GM19438 (cell line): ENCODE data around the gene THRAP3.

Experiments
- ATAC-seq: cut with Tn5 transposase; IDR thresholded peaks from one replicate; pipeline ENCODE4 v1.9.1; 2021; ENCODE audit warnings: low read depth; ENCODE audit not compliant: unreplicated experiment

THRAP3 gene

DNA sequence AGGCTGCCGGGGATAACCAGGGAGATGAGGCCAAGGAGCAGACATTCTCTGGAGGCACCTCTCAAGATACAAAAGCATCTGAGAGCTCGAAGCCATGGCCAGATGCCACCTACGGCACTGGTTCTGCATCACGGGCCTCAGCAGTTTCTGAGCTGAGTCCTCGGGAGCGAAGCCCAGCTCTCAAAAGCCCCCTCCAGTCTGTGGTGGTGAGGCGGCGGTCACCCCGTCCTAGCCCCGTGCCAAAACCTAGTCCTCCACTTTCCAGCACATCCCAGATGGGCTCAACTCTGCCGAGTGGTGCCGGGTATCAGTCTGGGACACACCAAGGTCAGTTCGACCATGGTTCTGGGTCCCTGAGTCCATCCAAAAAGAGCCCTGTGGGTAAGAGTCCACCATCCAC, 62.6 kb downstream of the THRAP3 start:
- ATAC-seq = no peak

DNA sequence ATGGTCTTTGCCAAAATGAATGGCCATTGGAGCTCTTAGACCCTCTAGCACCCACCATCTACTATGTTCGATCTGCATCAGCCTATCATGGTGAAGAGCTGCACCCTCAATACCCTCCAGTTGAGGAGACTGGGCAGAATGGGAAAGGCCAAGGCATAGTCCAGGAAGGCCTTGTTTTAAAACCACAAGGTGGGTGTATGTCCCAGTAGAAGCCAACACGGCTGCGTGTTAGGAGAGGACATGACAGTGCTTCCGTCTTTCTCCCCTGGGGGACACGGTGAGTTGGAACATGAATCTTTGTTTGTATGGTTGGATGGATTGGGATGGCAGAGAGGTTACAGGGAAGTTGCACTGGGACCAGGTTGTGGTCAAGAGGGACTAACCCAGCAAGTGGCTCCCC, 63.4 kb downstream of the THRAP3 start:
- ATAC-seq = no peak

GRCh38 chr1:36295390-36295789, 71.1 kb downstream of the THRAP3 start:
- no peak for ATAC-seq

GRCh38 chr1:36297062-36297461, 72.8 kb downstream of the THRAP3 start:
- ATAC-seq = no peak

DNA sequence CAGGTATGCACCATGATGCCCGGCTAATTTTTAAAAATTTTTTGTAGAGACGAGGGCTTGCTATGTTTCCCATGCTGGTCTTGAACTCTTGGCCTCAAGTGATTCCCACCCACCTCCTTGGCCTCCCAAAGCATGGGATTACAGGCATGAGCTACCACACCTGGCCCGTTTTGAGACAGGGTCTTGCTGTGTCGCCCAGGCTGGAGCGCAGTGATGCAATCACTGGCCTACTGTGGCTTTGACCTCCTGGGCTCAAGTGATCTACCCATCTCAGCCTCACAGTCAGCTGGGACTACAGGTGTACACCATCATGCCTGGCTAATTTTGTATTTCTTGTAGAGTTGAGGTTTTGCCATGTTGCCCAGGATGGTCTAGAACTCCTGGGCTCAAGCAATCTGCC, 74.4 kb downstream of the THRAP3 start:
- ATAC-seq = no peak

DNA sequence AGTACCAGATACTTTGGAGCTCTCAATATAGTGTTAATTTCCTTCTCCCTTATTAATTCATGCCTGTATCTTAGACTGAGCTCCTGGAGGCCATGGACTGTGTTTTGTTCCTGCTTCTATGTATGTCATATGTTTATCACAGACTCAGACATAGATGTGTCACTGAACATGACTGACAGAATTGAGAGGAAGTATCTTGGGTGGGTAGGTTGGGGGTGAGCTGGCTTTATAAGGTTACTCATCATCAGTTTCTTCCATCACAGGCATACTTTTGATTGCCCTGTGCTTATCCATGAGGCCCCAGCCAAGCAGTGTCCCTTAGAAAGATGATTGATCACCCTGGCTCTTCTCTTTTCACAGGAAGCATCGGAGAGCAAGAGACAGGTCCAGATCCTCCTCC, 76.3 kb downstream of the THRAP3 start:
- ATAC-seq = no peak

GRCh38 chr1:36301220-36301619, 77.0 kb downstream of the THRAP3 start:
- no peak for ATAC-seq

DNA sequence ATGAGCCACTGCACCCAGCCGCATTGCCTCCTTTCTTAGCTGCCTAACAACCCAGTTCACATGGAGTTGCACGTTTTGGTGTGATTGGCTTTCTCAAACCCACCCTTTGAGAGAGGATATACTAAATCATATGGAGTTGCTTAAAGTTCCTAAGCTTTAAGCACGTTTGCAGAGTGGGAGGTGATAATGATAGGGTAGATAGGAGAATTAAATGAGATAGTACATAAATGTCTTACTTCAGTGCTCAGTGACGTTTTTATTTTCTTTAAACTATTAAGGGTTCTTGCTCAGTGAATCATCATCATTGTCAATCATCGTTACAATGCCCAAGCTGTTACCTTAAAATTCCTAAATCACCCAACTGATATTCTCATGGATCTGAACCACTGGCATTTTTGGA, 79.0 kb downstream of the THRAP3 start:
- no peak for ATAC-seq

GRCh38 chr1:36303650-36304360, 79.6 kb downstream of the THRAP3 start:
- no peak for ATAC-seq

GRCh38 chr1:36304521-36304920, 80.3 kb downstream of the THRAP3 start:
- ATAC-seq = no peak

GRCh38 chr1:36304970-36305914, 81.0 kb downstream of the THRAP3 start:
- ATAC-seq = no peak

DNA sequence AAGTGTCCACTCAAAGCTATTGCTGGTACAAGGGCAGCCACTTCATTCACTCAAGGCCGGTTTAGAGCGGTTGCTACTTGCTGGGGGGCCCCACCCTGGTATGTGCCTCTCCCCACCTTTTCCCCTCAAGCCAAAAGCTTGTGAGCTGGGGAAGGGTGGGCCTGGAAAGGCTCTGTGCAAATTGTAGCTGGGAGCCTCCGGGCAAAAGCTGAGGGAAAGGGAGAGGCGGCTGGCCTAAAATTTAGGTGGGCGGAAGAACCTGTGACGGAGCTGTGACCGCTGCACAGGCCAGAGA, 81.6 kb downstream of the THRAP3 start:
- no peak for ATAC-seq

DNA sequence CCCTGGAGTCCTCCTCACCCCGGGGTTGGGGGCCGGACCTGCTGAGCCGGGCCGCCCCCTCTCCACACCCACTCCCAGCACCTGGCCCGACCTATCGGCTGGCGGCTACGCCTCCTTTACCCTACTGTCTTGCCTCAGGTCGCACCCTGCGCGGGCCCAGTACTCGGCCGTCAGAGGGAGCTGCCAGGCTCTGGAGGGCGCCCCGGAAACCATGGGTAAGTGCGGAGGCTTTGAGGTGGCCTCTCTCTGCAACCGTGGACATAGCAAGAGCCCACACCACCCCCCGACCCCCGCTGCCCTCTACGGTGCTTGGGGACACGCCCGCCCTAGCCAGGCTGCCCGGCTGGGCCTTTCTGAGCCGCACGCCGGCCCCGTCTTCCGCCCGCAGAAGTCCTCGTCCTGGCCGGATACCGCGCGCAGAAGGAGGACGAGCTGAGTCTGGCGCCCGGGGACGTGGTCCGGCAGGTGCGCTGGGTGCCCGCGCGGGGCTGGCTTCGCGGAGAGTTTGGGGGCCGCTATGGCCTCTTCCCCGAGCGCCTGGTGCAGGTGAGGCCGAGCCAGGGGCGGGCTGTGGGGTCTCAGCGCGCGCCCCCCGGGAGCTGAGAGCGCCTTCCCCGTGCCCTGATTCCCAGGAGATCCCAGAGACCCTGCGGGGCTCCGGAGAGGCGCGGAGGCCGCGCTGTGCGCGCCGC, 82.1 kb downstream of the THRAP3 start, which contains the start of gene SH3D21:
TSS of gene SH3D21 (plus strand) at position 159 of the 692 bp plus-strand sequence. CDS start at position 212, 53 bp downstream.
- peak; percentile 28 for ATAC-seq

GRCh38 chr1:36306902-36307456, 82.7 kb downstream of the THRAP3 start:
- ATAC-seq = peak; percentile 94

- no peak for ATAC-seq
Measured at GRCh38 chr1:36307601-36308330, 83.5 kb downstream of the THRAP3 start.

GRCh38 chr1:36309397-36309796, 85.2 kb downstream of the THRAP3 start:
- ATAC-seq = no peak

GRCh38 chr1:36320291-36320761, 96.1 kb downstream of the THRAP3 start:
- no peak for ATAC-seq

DNA sequence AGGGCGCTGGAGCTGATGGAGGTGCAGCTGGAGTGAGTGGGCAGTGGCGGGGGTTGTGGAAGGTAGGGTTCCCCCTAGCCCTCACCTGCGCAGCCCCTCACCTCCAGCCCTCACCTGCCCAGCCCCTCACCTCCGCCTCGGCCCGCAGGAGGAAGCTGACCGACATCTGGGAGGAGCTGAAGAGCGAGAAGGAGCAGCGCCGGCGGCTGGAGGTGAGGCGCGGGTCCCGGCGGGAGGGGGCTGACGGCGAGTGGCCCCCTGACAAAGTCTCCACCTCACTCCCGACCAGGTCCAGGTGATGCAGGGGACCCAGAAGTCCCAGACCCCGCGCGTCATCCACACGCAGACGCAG, 96.5 kb downstream of the THRAP3 start:
- no peak for ATAC-seq

GRCh38 chr1:36321119-36321951, 97.1 kb downstream of the THRAP3 start:
- no peak for ATAC-seq
